GM18858 (cell line): ENCODE data around the gene SLC37A1.
"Not testable (repeated sequence)": the region's sequence is repeated elsewhere in the genome, so short reads cannot be mapped to it uniquely, and the experiment has no call there.

Experiments
- ATAC-seq: cut with Tn5 transposase; IDR thresholded peaks from one replicate; pipeline ENCODE4 v1.9.1; 2021; ENCODE audit not compliant: unreplicated experiment

The SLC37A1 gene

GRCh38 chr21:42613756-42614155, 100.1 kb downstream of the SLC37A1 start:
- ATAC-seq = no peak

DNA sequence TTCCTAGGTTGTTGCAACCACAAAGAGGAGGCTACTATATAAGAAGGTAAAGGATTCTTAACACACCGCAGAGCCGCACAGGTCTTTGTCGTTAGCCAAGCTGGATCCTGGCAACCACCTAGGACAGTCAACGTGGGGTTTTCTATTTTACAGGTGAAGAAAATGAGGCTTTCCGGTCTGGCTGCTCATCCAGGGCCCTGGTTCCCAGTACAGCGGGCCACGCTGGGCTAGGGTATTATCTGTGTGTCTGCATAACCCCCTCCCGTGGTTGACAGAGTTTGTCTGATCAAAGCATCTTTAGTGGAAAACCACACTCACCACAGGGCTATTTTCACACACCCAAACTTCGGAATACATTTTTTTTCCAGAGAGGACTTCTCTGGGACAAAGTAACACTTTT, 100.7 kb downstream of the SLC37A1 start:
- no peak for ATAC-seq

DNA sequence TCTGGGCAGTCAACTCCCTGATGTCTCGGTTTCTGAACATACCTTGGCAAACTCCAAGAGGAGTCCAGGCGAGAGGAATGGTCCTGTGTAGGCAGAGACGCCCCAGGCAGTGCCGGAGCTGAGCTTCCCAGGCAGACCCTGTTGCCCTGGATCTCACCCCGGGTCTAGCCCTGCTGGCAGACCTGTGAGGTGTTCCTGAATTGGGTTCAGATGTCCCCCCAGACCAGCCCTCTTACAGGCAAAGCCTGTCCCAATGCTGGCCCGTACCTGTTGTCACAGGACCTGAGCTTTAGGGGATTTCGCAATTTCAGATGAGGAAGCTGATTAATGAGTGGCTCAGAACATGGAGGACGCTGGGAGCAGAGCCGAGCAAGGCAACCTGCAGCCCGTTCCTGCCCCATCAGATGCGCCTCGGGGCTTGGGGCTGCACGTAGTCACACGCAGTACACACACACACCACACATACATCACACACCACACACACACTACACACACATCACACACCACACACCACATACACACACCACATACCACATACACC, 101.2 kb downstream of the SLC37A1 start:
- ATAC-seq = no peak

DNA sequence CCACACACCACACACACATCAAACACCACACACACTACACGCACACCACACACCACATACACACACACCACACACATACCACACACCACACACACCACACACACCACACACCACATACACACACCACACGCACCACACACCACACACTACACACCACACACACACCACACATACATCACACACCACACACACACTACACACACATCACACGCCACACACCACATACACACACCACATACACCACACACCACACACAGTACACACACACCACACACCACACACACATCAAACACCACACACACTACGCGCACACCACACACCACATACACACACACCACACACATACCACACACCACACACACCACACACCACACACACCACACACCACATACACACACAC, 101.7 kb downstream of the SLC37A1 start:
- not testable (repeated sequence) for ATAC-seq

DNA sequence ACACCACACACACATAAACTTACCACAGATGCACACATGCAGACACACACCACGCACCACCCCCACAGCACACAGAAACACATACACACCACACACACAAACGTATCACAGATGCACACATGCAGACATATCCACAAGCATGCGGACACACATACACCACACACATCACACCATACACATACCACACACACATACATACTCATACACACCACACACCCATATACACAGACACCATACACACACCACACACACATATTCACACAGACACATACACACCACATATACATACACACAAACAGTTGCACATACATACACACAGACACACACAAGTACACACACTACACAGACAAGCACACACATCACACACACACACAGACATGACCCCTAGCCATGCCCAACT, 102.3 kb downstream of the SLC37A1 start:
- no peak for ATAC-seq

DNA sequence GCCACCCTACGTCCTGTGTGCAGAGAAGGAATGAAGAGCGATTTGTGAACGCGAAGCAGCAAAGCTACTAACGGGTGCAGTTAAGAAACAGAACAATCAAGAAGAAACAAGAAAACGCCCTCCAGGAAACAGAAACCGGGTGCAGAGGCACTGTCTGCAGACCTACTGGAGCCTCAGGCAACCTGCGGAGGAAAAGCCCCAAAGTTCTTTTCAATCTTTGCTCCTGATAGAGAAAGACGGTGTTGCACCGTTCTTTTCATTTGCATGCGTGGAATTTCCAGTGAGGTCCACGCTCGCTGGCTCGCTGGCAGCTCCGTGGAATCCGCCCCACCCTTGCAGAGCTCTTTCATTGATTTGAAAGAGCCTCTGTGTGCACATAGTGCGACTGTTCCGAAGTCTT, 102.8 kb downstream of the SLC37A1 start:
- no peak for ATAC-seq

GRCh38 chr21:42616941-42617340, 103.3 kb downstream of the SLC37A1 start:
- no peak for ATAC-seq

DNA sequence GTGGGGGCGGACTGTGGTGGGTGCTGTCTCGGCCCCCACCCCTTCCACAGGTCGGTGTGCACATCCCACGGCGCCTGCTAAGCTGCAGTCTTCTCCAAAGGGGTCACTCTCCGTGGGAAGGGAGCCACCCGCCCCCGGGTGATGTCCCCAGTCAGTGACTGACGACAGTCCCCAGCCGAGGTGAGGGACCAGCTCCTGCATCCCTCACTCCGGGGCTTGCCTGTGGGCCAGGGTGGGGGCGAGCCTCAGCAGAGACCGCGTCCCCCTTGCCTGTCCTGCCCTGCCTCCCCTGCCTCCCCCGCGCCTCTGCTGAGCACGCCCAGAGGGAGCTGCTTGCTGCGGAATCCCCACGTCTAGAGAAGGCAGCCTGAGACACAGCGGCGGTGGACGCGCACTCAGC, 103.8 kb downstream of the SLC37A1 start:
- ATAC-seq = no peak

GRCh38 chr21:42618707-42619102, 105.1 kb downstream of the SLC37A1 start:
- no peak for ATAC-seq

DNA sequence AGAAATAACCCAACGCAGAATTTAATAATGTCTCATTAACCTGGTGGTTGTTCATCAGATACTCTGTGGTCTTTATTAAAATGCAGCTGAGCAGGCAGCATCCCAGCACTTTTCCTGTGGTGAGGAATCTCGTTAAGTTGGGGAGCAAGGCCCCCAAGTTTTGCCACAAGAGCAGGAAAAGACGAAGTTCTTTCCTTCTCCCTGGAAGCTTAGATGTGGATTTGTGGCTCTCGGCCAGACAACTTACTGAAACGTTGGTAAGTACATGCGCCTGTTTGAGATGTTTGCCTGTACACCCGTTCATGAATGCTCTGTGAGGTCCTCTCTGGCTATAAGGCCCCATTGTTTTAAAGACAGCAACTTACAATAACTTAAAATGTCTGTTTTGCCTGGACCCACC, 105.5 kb downstream of the SLC37A1 start:
- ATAC-seq = no peak

GRCh38 chr21:42619841-42620240, 106.2 kb downstream of the SLC37A1 start:
- no peak for ATAC-seq

DNA sequence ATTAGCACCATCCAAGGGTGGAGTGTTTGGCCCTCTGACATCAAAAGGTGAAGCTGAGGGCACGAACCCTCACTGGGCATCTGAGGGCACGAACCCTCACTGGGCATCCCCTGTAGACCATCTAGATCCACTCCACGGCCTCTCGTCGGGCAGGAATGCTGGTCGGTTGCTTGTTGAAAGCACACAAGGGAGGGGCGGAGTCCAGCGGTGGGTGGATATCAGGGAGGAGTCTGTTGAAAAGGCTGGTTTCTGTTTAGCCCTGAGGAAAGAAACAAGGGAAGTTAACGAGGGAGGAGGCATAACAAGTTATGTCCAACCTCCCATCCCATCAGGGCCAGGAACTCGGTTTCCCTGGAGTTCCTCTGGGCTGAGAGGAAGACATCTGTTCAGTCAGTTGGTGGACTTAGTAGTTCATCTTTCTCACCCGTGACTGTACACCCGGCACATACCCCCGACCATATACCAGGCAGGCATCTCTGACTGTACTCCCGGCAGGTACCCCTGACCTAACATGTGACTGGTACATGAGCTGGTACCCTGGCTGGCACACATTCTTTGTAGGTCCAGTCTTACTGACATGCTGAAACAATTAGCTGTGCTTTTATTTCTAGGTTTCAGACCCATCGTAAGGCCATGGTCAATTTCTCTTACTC, 107.6 kb downstream of the SLC37A1 start:
- ATAC-seq = no peak

GRCh38 chr21:42621819-42622177, 108.1 kb downstream of the SLC37A1 start:
- no peak for ATAC-seq

DNA sequence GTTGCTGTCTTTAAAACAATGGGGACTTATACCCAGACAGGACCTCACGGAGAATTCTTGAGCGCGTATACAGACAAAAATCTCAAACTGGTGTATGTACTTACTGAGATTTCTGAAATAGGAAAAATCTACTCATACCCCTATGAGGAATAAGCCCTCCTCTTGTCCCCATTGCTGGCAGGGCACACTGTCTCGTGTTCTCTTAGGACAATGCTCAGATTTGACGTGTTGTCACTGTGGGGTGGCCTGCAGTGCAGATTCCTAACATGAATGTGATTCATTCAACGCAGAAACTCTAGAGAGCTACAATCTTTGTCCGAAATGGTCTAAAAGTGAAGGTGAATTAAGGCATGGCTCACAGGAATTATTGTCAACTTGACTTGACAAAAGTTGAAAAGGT, 108.6 kb downstream of the SLC37A1 start:
- ATAC-seq = no peak

DNA sequence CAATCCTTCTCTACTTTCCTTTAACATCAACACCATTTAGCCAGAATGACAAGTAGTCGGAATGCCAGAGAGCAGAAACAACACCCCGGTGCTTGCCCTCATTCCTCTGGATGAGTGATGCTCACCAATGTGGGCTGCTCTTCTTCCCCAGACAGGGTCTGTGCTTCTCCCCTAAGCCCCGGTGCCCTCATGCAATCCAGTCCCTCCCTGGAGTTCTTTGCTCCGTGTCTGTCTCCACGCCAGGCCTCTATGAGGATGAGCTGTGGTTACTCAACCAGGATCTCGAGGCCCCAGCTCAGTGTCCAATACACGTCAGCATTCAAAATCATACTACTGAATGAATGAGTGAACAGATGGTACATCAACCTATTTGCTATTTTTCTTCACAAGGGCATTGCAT, 110.0 kb downstream of the SLC37A1 start:
- ATAC-seq = no peak

DNA sequence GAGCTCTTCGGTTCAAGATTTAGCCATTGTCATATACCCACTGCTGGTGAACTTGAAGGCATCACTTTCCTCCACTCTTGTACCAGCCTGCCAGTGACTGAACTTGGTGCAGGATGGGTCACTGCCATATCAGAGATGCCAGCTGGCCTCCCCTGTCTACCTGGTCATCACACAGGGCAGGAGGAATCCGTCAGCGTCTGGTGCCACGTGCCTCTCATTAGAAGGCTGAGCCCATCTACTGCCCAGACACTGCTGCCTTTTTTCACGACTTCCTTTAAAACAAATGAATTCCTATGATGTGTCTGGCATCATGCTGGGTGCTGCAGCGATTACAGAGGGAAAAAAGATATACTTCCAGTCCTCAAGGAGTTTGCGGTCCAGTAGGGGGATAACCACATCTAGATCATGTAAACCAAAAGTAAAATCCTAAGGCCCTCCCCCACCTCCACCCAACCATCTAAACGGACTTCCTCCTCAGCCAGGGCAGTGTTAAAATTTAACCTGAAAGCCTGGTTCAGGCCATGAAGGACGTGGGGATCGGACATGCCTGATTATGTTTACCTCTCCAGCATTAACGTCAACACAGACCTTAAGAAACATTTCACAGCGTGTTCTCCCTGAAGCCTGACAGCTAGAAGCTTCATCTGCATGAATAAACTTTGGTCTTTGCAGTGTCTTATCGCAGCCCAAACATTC, 110.6 kb downstream of the SLC37A1 start:
- no peak for ATAC-seq

DNA sequence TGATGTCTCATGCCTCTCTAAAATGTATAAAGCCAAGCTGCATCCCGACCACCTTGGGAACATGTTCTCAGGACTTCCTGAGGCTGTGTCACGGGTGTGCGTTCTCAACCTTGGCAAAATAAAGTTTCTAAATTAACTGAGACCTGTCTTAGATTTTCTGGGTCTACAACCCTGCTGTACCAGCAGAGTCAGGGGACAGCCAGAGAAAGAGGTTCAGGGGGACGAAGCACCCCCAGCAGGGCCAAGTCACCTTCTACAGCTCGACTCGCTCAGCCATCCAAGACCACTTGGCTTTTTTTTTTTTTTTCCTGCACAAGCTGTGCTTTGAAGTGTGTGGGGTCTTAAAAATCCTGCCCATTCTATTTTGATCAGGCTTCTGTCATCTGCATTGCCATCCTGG, 111.3 kb downstream of the SLC37A1 start:
- ATAC-seq = no peak

- ATAC-seq = no peak
Observed at GRCh38 chr21:42626171-42626570, 112.5 kb downstream of the SLC37A1 start.

- ATAC-seq = no peak
Observed at GRCh38 chr21:42627527-42628289, 114.1 kb downstream of the SLC37A1 start.

DNA sequence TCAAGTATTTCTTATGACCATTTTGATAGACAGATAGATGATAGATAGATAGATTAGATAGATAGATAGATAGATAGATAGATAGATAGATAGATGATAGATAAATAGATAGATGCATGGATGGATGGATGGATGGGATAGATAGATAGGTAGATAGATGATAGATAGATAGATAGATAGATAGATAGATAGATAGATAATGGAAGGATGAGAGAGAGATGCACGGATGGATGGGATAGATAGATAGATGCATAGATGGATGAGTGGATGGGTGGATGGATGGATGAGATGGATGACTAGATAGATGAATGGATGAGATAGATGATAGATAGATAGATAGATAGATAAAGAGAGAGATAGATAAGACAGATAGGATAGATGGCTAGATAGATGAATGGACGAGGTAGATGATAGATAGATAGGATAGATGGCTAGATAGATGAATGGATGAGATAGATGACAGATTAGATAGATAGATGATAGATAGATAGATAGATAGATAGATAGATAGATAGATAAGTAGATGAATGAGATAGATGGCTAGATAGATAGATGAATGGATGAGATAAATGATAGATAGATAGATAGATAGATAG, 114.9 kb downstream of the SLC37A1 start:
- ATAC-seq = not testable (repeated sequence)

DNA sequence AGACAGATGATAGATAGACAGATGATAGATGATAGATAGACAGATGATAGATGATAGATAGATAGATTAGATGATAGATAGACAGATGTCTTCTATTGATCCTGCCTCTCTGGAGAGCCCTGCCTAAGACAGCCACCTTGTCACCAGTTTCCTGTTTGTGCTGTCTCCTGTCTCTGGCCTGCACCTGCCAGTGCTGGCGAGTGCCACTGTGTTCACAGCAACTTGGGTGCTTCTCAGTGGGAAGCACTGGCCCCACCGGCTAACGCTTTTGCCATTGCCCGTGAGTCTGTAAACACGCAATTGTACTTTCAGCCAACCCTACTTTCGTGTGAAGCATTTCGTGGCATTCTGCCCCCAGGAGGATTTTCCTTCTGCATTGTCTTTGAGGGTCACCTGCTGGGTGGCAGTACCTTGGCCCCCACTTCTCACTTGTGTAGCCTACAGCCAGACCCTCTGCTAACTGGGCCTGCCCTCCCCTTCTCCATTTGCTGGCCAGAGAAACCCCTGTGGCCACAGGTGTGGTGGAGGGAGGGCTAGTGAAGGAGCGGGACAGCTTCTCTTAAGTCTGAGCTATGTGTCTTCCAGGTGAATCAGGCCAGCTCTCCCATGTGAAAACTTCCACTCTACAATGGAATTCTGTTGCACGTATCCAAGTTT, 116.4 kb downstream of the SLC37A1 start:
- ATAC-seq = no peak
